HG02885 (cell line): ENCODE results near the gene F13A1.
A peak's percentile ranks its signal among the peaks of the same experiment; 100 is the strongest.
"Not testable (repeated sequence)": the region's sequence is repeated elsewhere in the genome, so short reads cannot be mapped to it uniquely, and the experiment has no call there.

ENCODE experiments used
- ATAC-seq: cut with Tn5 transposase; IDR thresholded peaks from one replicate; pipeline ENCODE4 v1.9.1; 2021; ENCODE audit warnings: mild to moderate bottlenecking; ENCODE audit not compliant: unreplicated experiment, poor library complexity

The F13A1 gene

GRCh38 chr6:6320901-6321300 is 439 bp upstream of the F13A1 start:
- ATAC-seq, result no peak

- ATAC-seq, result no peak
These were observed 2.4 kb downstream of the F13A1 start for GRCh38 chr6:6317825-6318733.

- ATAC-seq, result no peak
These were observed 3.1 kb downstream of the F13A1 start for GRCh38 chr6:6317386-6317785.

- ATAC-seq, result peak; percentile 59
These were observed 4.8 kb downstream of the F13A1 start for GRCh38 chr6:6315660-6316059.

- ATAC-seq, result no peak
These were observed 5.9 kb downstream of the F13A1 start for GRCh38 chr6:6314596-6314995.

- ATAC-seq, result no peak
These were observed 7.5 kb downstream of the F13A1 start for GRCh38 chr6:6312901-6313441.

- ATAC-seq, result no peak
These were observed 14.9 kb downstream of the F13A1 start for GRCh38 chr6:6305575-6305974.

- ATAC-seq, result not testable (repeated sequence)
These were observed 20.1 kb downstream of the F13A1 start for GRCh38 chr6:6300383-6300782.

- no peak for ATAC-seq
These were observed 27.1 kb downstream of the F13A1 start for GRCh38 chr6:6293317-6293716.

GRCh38 chr6:6287415-6287814 is 33.0 kb downstream of the F13A1 start:
- no peak for ATAC-seq

GRCh38 chr6:6285679-6286078 is 34.8 kb downstream of the F13A1 start:
- ATAC-seq, result no peak

GRCh38 chr6:6284221-6284966 is 36.1 kb downstream of the F13A1 start:
- no peak for ATAC-seq

- ATAC-seq, result no peak
These were observed 36.7 kb downstream of the F13A1 start for GRCh38 chr6:6283746-6284145.

GRCh38 chr6:6282716-6283115 is 37.7 kb downstream of the F13A1 start:
- ATAC-seq, result no peak

- no peak for ATAC-seq
These were observed 43.0 kb downstream of the F13A1 start for GRCh38 chr6:6277413-6277812.

GRCh38 chr6:6270948-6271535 is 49.4 kb downstream of the F13A1 start:
- no peak for ATAC-seq

GRCh38 chr6:6260196-6260722 is 60.2 kb downstream of the F13A1 start:
- no peak for ATAC-seq

- ATAC-seq, result no peak
These were observed 63.6 kb downstream of the F13A1 start for GRCh38 chr6:6256886-6257285.

- no peak for ATAC-seq
These were observed 64.2 kb downstream of the F13A1 start for GRCh38 chr6:6256259-6256658.

- ATAC-seq, result no peak
These were observed 68.7 kb downstream of the F13A1 start for GRCh38 chr6:6251555-6252280.
